Lung (tissue), 12 donors: ENCODE measurements around the gene TMC1. TPM values are rescaled to one million over a fixed set of nuclear protein-coding genes. Genes with fewer than 3 reads are reported as not detected.

Experiments
- ATAC-seq: fragments of 200-7000 bp; cut with Tn5 transposase; one replicate; pipeline ENCODE4 v1.9.1; 2020; ENCODE audit warnings: moderate number of reproducible peaks; ENCODE audit not compliant: insufficient read depth, low FRiP score
- DNase-seq, 3 donors: peaks; one replicate each; pipeline ENCODE4 v3.0.0-alpha.2; 2013 to 2017
- H3K27ac ChIP-seq, 2 donors: one replicate each; pipeline ENCODE4 v1.5.1; 2013; ENCODE audit warnings: mild to moderate bottlenecking in 2 of 2, moderate library complexity in 2 of 2, control low read depth in 1 of 2, inconsistent platforms in 1 of 2, low read depth in 1 of 2, low read length in 1 of 2
- H3K27me3 ChIP-seq, 3 donors: one replicate each; pipeline ENCODE4 v1.5.1; 2013; ENCODE audit warnings: low read length in 2 of 3; ENCODE audit not compliant: control insufficient read depth in 3 of 3, insufficient read depth in 3 of 3
- H3K36me3 ChIP-seq, 4 donors: one replicate each; pipeline ENCODE4 v1.5.1; 2013; ENCODE audit warnings: low read length in 4 of 4, mild to moderate bottlenecking in 1 of 4, moderate library complexity in 1 of 4; ENCODE audit not compliant: control insufficient read depth in 4 of 4, insufficient read depth in 4 of 4
- H3K4me1 ChIP-seq, 5 donors: one replicate each; pipeline ENCODE4 v1.5.1; 2013; ENCODE audit warnings: low read length in 5 of 5, mild to moderate bottlenecking in 2 of 5, moderate library complexity in 1 of 5; ENCODE audit not compliant: control insufficient read depth in 5 of 5, insufficient read depth in 5 of 5
- H3K4me3 ChIP-seq: one replicate; pipeline ENCODE4 v1.5.1; 2013; ENCODE audit warnings: mild to moderate bottlenecking, control low read depth, moderate library complexity
- H3K9ac ChIP-seq, 2 donors: one replicate each; pipeline ENCODE4 v1.5.1; 2013; ENCODE audit warnings: low read length in 2 of 2, control low read depth in 1 of 2; ENCODE audit not compliant: insufficient read depth in 1 of 2
- H3K9me3 ChIP-seq, 4 donors: one replicate each; pipeline ENCODE4 v1.5.1; 2013; ENCODE audit warnings: low read length in 3 of 4, mild to moderate bottlenecking in 1 of 4, moderate library complexity in 1 of 4; ENCODE audit not compliant: control insufficient read depth in 4 of 4, insufficient read depth in 3 of 4
- CTCF ChIP-seq: IDR thresholded peaks from 2 replicates; pipeline ENCODE4 v1.5.1; 2012; ENCODE audit warnings: mild to moderate bottlenecking; ENCODE audit errors: control extremely low read depth, extremely low read depth
- WGBS, 2 donors: extraction: QIAGEN DNeasy Blood & Tissue Kit; methylation state at CpG; one replicate each; pipeline ENCODE4 v1.1.7; 2013; 5-methylcytosine and 5-hydroxymethylcytosine counted together
- polyA plus RNA-seq, 2 donors: library from polyadenylated mRNA; stranded (reverse); fragments of 200-250 nt; gene quantifications; one replicate each; pipeline ENCODE4 v1.2.1, GENCODE V29; 2013
- total RNA-seq, 2 donors: library from RNA; depleted of rRNA in 1 of 2; stranded (reverse); fragments of >200 nt in 1 of 2; gene quantifications; one replicate each; pipeline ENCODE4 v1.2.1, GENCODE V29; 2014 to 2021
- donor health status: control.
- donor health status: control.
- donor health status: Bipolar disorder and iron deficiency.
- donor health status: healthy.
- donor health status: DM: yes; HTN: yes; CAD: no.

The TMC1 gene
- total and polyA plus RNA-seq, 4 donors: 0.10 to 0.82 (median 0.21) TPM; not detected in 1

- no peak for ATAC-seq
- whole genome bisulfite sequencing, 2 donors: 96 to 97% methylated on average over 3 of the region's 3 CpGs
- H3K27ac ChIP-seq: no peak overlapping the region
These were observed 180.1 kb downstream of the TMC1 start for GRCh38 chr9:72701510-72701909.

GRCh38 chr9:72703574-72703973 lies 182.2 kb downstream of the TMC1 start:
- no peak for TF ChIP-seq CTCF
- ATAC-seq (no peak), DNase-seq (no peak)
- H3K27me3 ChIP-seq: no peaks in the 10 kb centered on the region
- no peaks in the 10 kb centered on the region for H3K4me1 ChIP-seq
- no peak overlapping the region for H3K4me3 ChIP-seq
- no peak overlapping the region for H3K9ac ChIP-seq
- H3K36me3 ChIP-seq: no peaks in the 10 kb centered on the region
- 85 to 89% methylated on average over 4 of the region's 4 CpGs for WGBS, 2 donors
- H3K9me3 ChIP-seq: no peaks in the 10 kb centered on the region
- no peak overlapping the region for H3K27ac ChIP-seq

More at GRCh38 chr9:72701510-72701909, 180.1 kb downstream of the TMC1 start:
- Histone ChIP-seq H3K4me1 (no peaks in the 10 kb centered on the region), H3K27me3 (no peaks in the 10 kb centered on the region), H3K36me3 (no peaks in the 10 kb centered on the region), H3K9ac (no peak overlapping the region), H3K9me3 (no peaks in the 10 kb centered on the region), H3K4me3 (no peak overlapping the region)
- no peak for DNase-seq
- no peak for TF ChIP-seq CTCF

GRCh38 chr9:72704688-72705375 lies 183.4 kb downstream of the TMC1 start:
- H3K36me3 ChIP-seq: no peaks in the 10 kb centered on the region
- H3K4me1 ChIP-seq: no peaks in the 10 kb centered on the region
- no peaks in the 10 kb centered on the region for H3K9me3 ChIP-seq
- TF ChIP-seq CTCF: no peak
- WGBS, 2 donors: 93 to 97% methylated on average over 1 of the region's 1 CpG
- H3K27me3 ChIP-seq: no peaks in the 10 kb centered on the region
- no peak overlapping the region for H3K27ac ChIP-seq
- DNase-seq (no peak), ATAC-seq (no peak)
- no peak overlapping the region for H3K4me3 ChIP-seq
- no peak overlapping the region for H3K9ac ChIP-seq

- H3K36me3 ChIP-seq: no peaks in the 10 kb centered on the region
- H3K27me3 ChIP-seq: no peaks in the 10 kb centered on the region
- no peak overlapping the region for H3K4me3 ChIP-seq
- 82 to 90% methylated on average over 3 of the region's 3 CpGs for WGBS, 2 donors
- peaks cover 0 to 3% (median 0%) of the 10 kb centered on the region in 4 donors for H3K9me3 ChIP-seq
- no peak overlapping the region for H3K27ac ChIP-seq
- H3K9ac ChIP-seq: no peak overlapping the region
- TF ChIP-seq CTCF: no peak
- no peak for DNase-seq
- ATAC-seq: no peak
- no peaks in the 10 kb centered on the region for H3K4me1 ChIP-seq
These were observed 197.1 kb downstream of the TMC1 start for GRCh38 chr9:72718503-72718902.
